ENCODE data around the gene USP26.

USP26 gene, protein sequence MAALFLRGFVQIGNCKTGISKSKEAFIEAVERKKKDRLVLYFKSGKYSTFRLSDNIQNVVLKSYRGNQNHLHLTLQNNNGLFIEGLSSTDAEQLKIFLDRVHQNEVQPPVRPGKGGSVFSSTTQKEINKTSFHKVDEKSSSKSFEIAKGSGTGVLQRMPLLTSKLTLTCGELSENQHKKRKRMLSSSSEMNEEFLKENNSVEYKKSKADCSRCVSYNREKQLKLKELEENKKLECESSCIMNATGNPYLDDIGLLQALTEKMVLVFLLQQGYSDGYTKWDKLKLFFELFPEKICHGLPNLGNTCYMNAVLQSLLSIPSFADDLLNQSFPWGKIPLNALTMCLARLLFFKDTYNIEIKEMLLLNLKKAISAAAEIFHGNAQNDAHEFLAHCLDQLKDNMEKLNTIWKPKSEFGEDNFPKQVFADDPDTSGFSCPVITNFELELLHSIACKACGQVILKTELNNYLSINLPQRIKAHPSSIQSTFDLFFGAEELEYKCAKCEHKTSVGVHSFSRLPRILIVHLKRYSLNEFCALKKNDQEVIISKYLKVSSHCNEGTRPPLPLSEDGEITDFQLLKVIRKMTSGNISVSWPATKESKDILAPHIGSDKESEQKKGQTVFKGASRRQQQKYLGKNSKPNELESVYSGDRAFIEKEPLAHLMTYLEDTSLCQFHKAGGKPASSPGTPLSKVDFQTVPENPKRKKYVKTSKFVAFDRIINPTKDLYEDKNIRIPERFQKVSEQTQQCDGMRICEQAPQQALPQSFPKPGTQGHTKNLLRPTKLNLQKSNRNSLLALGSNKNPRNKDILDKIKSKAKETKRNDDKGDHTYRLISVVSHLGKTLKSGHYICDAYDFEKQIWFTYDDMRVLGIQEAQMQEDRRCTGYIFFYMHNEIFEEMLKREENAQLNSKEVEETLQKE

DNA sequence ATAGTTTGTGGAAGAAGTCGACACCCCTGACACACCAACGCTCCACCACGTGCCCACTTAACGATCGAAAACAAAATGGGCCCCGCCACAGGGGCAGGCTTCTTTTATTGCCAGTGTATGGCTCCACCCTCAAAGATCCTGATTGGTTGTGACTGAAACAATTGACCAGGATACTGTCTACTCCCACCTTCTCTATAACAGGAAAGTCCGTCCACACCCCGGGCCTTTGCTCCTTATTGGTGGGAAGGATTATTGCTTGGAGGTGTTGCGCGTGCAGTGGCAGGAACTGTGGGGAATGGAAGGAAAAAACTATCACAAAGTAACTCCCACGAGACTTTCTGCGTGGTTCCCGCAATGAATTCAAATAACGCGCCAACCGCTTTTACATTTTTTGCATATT lies at the start of gene USP26:
Gene USP26, minus strand, starts transcription at position 79 of the 400 bp plus-strand sequence. CDS start 68,889 bp downstream, outside the sequence.
- TF ChIP-seq, protein P1, sequence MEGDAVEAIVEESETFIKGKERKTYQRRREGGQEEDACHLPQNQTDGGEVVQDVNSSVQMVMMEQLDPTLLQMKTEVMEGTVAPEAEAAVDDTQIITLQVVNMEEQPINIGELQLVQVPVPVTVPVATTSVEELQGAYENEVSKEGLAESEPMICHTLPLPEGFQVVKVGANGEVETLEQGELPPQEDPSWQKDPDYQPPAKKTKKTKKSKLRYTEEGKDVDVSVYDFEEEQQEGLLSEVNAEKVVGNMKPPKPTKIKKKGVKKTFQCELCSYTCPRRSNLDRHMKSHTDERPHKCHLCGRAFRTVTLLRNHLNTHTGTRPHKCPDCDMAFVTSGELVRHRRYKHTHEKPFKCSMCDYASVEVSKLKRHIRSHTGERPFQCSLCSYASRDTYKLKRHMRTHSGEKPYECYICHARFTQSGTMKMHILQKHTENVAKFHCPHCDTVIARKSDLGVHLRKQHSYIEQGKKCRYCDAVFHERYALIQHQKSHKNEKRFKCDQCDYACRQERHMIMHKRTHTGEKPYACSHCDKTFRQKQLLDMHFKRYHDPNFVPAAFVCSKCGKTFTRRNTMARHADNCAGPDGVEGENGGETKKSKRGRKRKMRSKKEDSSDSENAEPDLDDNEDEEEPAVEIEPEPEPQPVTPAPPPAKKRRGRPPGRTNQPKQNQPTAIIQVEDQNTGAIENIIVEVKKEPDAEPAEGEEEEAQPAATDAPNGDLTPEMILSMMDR (IDR thresholded peaks at IDR 0.05; ENCODE audit: insufficient read depth, low read depth, low read length, missing control alignments): no peak
- DNase-seq (ENCODE audit: low read depth): no peak

DNA sequence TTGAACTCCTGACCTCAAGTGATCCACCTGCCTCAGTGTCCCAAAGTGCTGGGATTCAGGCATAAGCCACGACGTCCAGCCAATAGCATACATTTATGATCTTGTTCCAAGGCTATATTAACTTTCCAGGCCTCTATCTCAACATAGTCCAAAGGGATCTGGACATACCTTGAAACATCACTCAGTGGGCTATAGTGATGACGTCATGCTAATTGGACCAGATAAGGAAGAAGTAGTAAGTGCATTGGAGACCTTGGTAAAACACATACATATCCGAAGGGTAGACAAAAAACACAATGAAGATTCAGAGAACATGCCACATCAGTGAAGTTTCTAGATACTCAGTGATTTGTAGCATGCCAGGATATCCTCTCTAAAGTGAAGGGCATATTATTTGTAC lies 37.4 kb upstream of the USP26 start:
- TF ChIP-seq, protein P1 (IDR thresholded peaks at IDR 0.05; ENCODE audit: insufficient read depth, low read depth, low read length, missing control alignments): no peak
- H3K4me3 ChIP-seq (ENCODE audit: low read length): no peak overlapping the region
- DNase-seq (ENCODE audit: low read depth): no peak

More for the DNA sequence above, at the start of gene USP26:
- H3K4me3 ChIP-seq (ENCODE audit: low read length): no peak within 1 kb of the TSS

DNA sequence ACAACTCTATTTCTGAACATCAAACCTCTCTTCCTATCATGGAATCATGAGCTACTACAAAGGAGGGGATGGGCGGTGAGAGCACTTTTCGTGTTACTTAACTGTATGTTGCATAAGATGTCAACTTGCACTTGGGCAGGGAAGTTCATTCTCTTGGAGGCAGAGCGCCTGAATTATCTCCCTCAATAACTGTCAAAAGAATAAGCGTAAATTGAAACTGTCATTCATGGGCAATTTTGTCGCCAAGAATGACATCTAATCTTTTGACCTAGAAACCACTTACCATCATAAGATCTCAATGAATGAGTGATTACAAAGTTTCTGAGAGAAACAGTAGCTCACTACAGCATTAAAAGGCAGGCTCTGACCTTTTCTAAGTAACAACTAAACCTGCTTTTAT lies 23.5 kb upstream of the USP26 start:
- TF ChIP-seq, protein P1 (IDR thresholded peaks at IDR 0.05; ENCODE audit: insufficient read depth, low read depth, low read length, missing control alignments): no peak
- H3K4me3 ChIP-seq (ENCODE audit: low read length): no peak overlapping the region
- DNase-seq (ENCODE audit: low read depth): no peak

DNA sequence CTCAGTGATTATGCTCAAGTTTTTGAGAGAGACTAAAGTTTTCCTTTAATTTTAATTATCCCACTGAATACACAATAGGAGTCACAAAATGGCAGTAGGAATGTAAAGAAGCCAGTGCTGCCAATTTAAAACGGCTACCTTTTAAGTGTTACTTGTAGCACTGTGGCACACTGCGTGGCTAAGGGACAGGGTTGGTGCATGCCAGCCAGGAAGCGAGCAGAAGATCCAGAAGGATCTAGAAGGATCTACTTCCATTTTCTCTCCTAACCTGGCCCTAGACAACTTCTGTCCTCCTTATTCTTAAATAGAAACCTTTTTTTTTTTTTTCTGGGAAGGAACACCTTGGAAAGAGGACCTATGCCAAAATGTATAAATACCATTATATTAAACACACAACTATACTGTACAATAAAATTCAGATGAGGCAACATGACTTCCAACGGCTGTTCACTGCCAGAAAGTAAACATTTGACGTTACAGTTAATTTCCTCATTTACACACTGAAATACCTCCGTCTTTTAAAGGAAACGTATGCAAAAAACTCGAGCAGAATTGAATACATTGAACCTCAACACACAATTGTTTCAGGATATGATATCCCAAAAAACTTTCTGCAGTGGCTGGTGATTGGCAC lies 2.7 kb downstream of the USP26 start:
- TF ChIP-seq, protein P1 (IDR thresholded peaks at IDR 0.05; ENCODE audit: insufficient read depth, low read depth, low read length, missing control alignments): no peak
- DNase-seq (ENCODE audit: low read depth): no peak
- H3K4me3 ChIP-seq (ENCODE audit: low read length): no peak overlapping the region

DNA sequence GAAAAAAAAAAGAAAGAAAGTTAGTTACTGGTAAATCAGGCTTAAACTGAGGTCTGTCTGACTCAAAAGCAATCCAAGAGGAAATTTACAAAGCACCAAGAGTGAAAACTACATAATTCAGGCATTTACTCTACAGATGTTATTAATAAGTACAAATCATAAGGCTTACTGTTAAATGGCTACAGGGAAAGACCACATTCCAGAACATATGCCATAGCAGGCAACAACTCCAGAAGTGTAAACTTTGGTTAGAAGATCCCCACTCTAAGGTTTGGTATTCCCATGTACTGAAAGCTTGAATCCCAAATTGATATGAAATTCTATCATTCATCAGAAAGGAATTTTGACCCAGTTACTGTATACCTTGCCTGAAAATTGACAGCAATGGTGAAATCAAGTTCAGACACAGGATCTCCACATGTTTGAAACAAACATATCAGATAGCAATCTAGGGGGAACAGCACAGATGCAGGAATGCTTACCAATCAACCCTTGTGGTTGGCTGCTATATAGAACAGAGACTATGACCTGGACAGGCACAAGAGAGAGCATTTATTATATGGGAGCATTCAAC lies 6.6 kb downstream of the USP26 start:
- peak; percentile 6 for DNase-seq (ENCODE audit: low read depth)
- no peak overlapping the region for H3K4me3 ChIP-seq (ENCODE audit: low read length)
- TF ChIP-seq, protein P1 (IDR thresholded peaks at IDR 0.05; ENCODE audit: insufficient read depth, low read depth, low read length, missing control alignments): no peak

DNA sequence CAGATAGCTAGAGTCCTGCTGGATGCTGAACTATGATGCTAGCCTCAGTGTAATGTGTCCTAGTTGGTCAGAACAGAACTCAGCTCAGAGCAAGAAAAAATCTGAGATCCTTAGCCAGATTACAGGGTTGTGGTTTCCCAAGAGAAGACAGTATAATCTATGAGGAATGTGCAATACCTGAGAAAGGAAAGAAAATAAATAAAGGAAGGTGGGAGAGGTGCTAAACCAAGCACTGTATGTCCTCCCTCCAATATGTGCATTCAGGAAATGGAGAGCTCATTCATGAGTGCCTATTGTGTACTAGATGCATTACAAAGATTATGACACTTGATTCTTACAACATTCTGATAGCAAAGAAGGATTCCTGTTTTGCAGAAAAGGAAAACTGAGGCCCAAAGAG lies 7.5 kb downstream of the USP26 start:
- TF ChIP-seq, protein P1 (IDR thresholded peaks at IDR 0.05; ENCODE audit: insufficient read depth, low read depth, low read length, missing control alignments): no peak
- H3K4me3 ChIP-seq (ENCODE audit: low read length): no peak overlapping the region
- DNase-seq (ENCODE audit: low read depth): no peak
